Measurements from ENCODE around the gene TIGIT. TPM values are rescaled to one million over a fixed set of nuclear protein-coding genes. Genes with fewer than 3 reads are reported as not detected.

Gene TIGIT
- total RNA-seq, 3 donors from 2014 or later (not counting 1 experiment from before 2014, with no cell fraction given) = 24.9 to 52.3 (median 43.9) TPM

DNA sequence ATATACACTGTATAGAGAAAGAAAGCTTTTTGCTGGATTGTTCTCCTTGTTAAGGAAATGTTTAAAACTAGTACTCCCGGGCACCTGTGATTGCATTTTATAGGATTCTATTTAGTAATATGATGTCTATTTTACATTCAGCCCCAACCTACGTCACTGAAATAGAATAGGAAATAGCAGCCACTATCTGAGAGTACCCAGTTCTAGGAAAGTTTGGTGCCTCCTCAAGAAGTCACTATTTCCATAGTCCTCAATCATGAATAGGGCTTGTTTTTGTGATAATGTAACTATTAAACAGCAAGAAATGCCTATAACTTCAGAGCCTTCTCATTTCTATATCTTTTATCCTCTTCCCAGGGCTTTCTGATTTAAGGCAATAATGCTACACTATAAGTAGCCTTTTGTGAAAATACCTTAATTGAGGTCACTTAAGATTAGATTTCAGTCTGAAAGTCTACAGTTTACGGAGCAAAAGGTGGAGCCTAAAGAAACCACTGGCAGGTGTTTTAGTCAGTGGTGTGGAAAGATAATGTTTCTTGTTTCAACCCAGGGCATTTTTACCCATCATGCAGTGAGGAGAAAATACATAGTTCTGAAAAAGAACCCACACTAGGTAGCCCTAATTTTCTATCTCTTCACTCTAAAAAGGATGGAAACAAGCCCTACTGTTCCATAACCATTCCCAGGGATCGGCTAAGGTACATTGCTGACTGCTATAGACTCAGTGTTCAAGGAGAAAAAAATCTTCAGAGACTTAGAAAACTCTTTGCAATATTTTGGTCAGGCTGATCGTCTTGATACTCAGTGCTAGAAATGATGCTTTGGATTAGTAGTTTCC lies 38.7 kb downstream of the TIGIT start:
- peaks cover 24 to 56% of the 10 kb centered on the region in 2 donors for H3K4me1 Mint-ChIP-seq
- H3K27ac ChIP-seq (ENCODE audit: low read length) = peak overlapping the region; percentile 31
- H3K36me3 Mint-ChIP-seq = no peaks in the 10 kb centered on the region
- peak overlapping the region; percentile 68 to 78 for H3K27ac Mint-ChIP-seq
- no peaks in the 10 kb centered on the region for H3K9me3 Mint-ChIP-seq
- ATAC-seq = peak in 1 of 3 donors; percentile 35
- intact Hi-C loops (cut with micrococcal nuclease) = no loop called here
- H3K4me3 Mint-ChIP-seq = no peak overlapping the region
- H3K27me3 ChIP-seq (ENCODE audit: control insufficient read depth, insufficient read depth, low read length) = no peaks in the 10 kb centered on the region
- H3K4me3 ChIP-seq (ENCODE audit: low read length) = no peak overlapping the region
- H3K4me1 ChIP-seq (ENCODE audit: control insufficient read depth, insufficient read depth, low read length) = peaks cover 4% of the 10 kb centered on the region
- WGBS (ENCODE audit: insufficient coverage) = 64% methylated on average over 3 of the region's 5 CpGs
- H3K9me3 ChIP-seq (ENCODE audit: control insufficient read depth, insufficient read depth, low read length) = no peaks in the 10 kb centered on the region
- no peak for DNase-seq
- no peaks in the 10 kb centered on the region for H3K36me3 ChIP-seq (ENCODE audit: control insufficient read depth, insufficient read depth, low read length)
- TF ChIP-seq, protein P1, sequence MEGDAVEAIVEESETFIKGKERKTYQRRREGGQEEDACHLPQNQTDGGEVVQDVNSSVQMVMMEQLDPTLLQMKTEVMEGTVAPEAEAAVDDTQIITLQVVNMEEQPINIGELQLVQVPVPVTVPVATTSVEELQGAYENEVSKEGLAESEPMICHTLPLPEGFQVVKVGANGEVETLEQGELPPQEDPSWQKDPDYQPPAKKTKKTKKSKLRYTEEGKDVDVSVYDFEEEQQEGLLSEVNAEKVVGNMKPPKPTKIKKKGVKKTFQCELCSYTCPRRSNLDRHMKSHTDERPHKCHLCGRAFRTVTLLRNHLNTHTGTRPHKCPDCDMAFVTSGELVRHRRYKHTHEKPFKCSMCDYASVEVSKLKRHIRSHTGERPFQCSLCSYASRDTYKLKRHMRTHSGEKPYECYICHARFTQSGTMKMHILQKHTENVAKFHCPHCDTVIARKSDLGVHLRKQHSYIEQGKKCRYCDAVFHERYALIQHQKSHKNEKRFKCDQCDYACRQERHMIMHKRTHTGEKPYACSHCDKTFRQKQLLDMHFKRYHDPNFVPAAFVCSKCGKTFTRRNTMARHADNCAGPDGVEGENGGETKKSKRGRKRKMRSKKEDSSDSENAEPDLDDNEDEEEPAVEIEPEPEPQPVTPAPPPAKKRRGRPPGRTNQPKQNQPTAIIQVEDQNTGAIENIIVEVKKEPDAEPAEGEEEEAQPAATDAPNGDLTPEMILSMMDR (IDR thresholded peaks at IDR 0.05) = no peak
- H3K27me3 Mint-ChIP-seq (ENCODE audit: low read depth in 2 of 2) = no peaks in the 10 kb centered on the region

DNA sequence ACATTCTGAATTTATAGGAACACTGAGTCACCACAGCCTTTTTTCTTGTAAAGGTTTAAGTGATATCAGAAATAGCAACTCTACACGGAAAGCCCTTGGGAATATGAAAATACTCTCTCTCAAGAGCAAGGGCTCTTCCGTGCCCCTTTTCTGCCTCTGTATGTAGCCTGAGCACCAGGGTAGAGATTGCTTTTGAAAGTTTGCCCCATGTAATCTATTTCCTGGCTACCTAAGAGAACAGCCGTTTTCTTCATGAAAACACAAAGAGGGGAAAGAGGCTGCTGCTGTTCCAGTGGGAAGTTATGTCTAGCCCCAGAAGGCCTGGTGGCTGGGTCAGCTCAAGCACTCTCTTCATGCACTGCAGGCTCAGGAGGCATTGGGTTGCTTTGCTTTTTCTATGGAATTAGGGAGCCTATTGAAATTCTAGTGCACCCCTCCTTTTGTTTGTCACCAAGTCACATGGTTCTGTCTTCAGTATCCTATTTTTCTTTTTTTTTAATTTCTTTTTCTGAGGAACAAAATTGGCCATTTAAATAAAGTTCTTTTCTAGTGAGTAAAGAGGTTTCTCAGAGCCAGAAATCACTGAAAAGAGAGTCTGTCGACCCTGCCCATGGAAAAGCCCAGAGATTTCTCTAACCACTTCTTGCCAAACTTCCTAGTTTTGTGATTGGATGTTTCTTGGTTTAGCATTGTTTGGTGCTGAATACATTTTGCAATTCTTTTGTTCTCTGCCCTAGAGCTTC lies 39.5 kb downstream of the TIGIT start:
- no peak overlapping the region for H3K4me3 Mint-ChIP-seq
- Histone ChIP-seq H3K36me3 (ENCODE audit: control insufficient read depth, insufficient read depth, low read length) (no peaks in the 10 kb centered on the region), H3K9me3 (ENCODE audit: control insufficient read depth, insufficient read depth, low read length) (no peaks in the 10 kb centered on the region), H3K27ac (ENCODE audit: low read length) (peak overlapping the region; percentile 31), H3K27me3 (ENCODE audit: control insufficient read depth, insufficient read depth, low read length) (no peaks in the 10 kb centered on the region), H3K4me1 (ENCODE audit: control insufficient read depth, insufficient read depth, low read length) (peaks cover 9% of the 10 kb centered on the region), H3K4me3 (ENCODE audit: low read length) (no peak overlapping the region)
- ATAC-seq = no peak
- H3K27ac Mint-ChIP-seq = peak overlapping the region; percentile 68 to 78
- TF ChIP-seq, protein P1 (IDR thresholded peaks at IDR 0.05) = no peak
- H3K36me3 Mint-ChIP-seq = no peaks in the 10 kb centered on the region
- 85% methylated on average over 4 of the region's 4 CpGs for WGBS (ENCODE audit: insufficient coverage)
- H3K27me3 Mint-ChIP-seq (ENCODE audit: low read depth in 2 of 2) = no peaks in the 10 kb centered on the region
- no peaks in the 10 kb centered on the region for H3K9me3 Mint-ChIP-seq
- H3K4me1 Mint-ChIP-seq = peaks cover 25 to 51% of the 10 kb centered on the region in 2 donors
- no peak for DNase-seq
- intact Hi-C loops (cut with micrococcal nuclease) = no loop called here

DNA sequence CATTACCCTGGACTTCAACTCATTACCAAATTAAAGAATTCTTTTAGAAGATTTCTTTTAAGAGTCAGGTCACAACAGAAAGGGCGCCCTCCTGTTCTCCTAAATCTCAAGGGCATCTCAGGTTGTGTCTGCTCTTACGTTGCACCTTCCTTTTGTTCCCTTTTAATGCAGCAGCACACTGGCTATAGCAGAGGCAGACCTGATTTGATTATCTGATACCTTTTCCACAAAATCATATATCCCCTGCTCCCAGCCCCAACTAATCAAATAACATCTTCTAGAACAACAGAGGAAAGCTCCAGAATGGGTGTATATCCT lies 40.1 kb downstream of the TIGIT start:
- Mint-ChIP-seq H3K4me1 (peaks cover 24 to 50% of the 10 kb centered on the region in 2 donors), H3K36me3 (no peaks in the 10 kb centered on the region), H3K9me3 (no peaks in the 10 kb centered on the region), H3K4me3 (no peak overlapping the region), H3K27ac (peak overlapping the region; percentile 6 to 78), H3K27me3 (ENCODE audit: low read depth in 2 of 2) (no peaks in the 10 kb centered on the region)
- Histone ChIP-seq H3K4me1 (ENCODE audit: control insufficient read depth, insufficient read depth, low read length) (peaks cover 14% of the 10 kb centered on the region), H3K27me3 (ENCODE audit: control insufficient read depth, insufficient read depth, low read length) (no peaks in the 10 kb centered on the region), H3K36me3 (ENCODE audit: control insufficient read depth, insufficient read depth, low read length) (no peaks in the 10 kb centered on the region), H3K27ac (ENCODE audit: low read length) (no peak overlapping the region), H3K9me3 (ENCODE audit: control insufficient read depth, insufficient read depth, low read length) (no peaks in the 10 kb centered on the region), H3K4me3 (ENCODE audit: low read length) (no peak overlapping the region)
- TF ChIP-seq, protein P1 (IDR thresholded peaks at IDR 0.05) = no peak
- intact Hi-C loops (cut with micrococcal nuclease) = no loop called here
- no peak for DNase-seq
- ATAC-seq = no peak
- WGBS (ENCODE audit: insufficient coverage) = 93% methylated on average over 2 of the region's 2 CpGs
